ENCODE results near the gene GALNT5.
"Not testable (repeated sequence)": the region's sequence is repeated elsewhere in the genome, so short reads cannot be mapped to it uniquely, and the experiment has no call there.

DNA sequence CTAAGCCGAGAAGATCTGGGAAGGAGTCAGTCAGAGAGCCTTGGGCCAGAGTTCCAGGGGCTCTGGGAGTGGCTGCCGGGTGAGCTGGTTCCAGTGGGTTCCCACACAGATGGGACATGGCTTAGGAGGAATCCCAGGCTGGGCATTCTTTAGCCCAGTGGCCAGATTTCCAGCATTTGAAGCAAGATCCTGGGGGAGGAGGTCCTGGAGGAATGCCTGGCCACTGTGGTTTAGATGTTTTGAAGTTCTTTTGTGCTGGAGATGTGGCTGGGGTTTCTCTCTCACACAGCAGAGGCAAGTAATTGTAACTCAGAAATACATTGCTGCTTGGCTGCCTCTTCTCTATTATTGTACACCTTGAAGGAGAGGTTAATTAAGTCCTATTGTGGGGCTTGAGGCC, 83.9 kb downstream of the GALNT5 start:
- TF ChIP-seq, protein P1, sequence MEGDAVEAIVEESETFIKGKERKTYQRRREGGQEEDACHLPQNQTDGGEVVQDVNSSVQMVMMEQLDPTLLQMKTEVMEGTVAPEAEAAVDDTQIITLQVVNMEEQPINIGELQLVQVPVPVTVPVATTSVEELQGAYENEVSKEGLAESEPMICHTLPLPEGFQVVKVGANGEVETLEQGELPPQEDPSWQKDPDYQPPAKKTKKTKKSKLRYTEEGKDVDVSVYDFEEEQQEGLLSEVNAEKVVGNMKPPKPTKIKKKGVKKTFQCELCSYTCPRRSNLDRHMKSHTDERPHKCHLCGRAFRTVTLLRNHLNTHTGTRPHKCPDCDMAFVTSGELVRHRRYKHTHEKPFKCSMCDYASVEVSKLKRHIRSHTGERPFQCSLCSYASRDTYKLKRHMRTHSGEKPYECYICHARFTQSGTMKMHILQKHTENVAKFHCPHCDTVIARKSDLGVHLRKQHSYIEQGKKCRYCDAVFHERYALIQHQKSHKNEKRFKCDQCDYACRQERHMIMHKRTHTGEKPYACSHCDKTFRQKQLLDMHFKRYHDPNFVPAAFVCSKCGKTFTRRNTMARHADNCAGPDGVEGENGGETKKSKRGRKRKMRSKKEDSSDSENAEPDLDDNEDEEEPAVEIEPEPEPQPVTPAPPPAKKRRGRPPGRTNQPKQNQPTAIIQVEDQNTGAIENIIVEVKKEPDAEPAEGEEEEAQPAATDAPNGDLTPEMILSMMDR (conservative IDR thresholded peaks at IDR 0.05; ENCODE audit: low read depth, low read length) = not testable (repeated sequence)
- not testable (repeated sequence) for TF ChIP-seq EZH2phosphoT487 (IDR thresholded peaks at IDR 0.05; ENCODE audit: borderline replicate concordance, low read length); EZH2 (IDR thresholded peaks at IDR 0.05; ENCODE audit: low read length, unreplicated experiment)

Data from PC-3 (cell line).